A673 (cell line): ENCODE measurements around the gene TRPV4.

ENCODE experiments used
- CTCF ChIP-seq: fragments of 300-800, 200-600 bp; sonication (generic); conservative IDR thresholded peaks from 2 replicates; pipeline ENCODE4 v1.5.1; 2017; ENCODE audit warnings: low read depth, mild to moderate bottlenecking, antibody characterized with exemption, low read length, moderate library complexity, mixed read lengths
- EZH2 ChIP-seq: fragments of 200-600 bp; sonication (generic); IDR thresholded peaks from 2 replicates; pipeline ENCODE4 v1.6.1; 2017; ENCODE audit warnings: borderline replicate concordance, low read depth, mild to moderate bottlenecking, mixed read lengths, antibody characterized with exemption, low read length; ENCODE audit not compliant: poor library complexity, severe bottlenecking

GRCh38 chr12:109735825-109736551 lies 97.2 kb downstream of the TRPV4 start:
- no peak for TF ChIP-seq CTCF
- TF ChIP-seq EZH2, result no peak
